ENCODE measurements around the gene RFX8.
"Not testable (repeated sequence)": the region's sequence is repeated elsewhere in the genome, so short reads cannot be mapped to it uniquely, and the experiment has no call there.

The RFX8 gene

DNA sequence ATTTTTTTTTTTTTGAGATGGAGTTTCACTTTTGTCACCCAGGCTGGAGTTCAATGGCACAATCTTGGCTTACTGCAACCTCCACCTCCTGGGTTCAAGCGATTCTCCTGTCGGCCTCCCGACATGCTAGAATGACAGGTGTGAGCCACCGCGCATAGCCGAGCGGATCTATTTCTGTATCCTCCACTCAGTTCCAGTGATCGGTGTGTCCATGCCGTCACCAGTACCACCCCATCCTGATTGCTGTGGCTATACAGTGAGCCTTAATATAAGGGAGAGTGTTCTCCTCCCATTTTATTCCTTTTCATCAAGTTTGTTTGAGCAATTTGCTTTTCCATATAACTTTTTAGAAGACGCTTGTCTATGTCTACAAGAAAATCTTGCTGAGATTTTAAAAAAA, 35.2 kb downstream of the RFX8 start:
- no peak overlapping the region for H3K4me3 Mint-ChIP-seq
- no peaks in the 10 kb centered on the region for H3K36me3 Mint-ChIP-seq (ENCODE audit: low read depth)
- peaks cover 5% of the 10 kb centered on the region for H3K9me3 Mint-ChIP-seq
- H3K27me3 Mint-ChIP-seq, result no peaks in the 10 kb centered on the region
- no peak overlapping the region for H3K27ac Mint-ChIP-seq
- H3K4me1 Mint-ChIP-seq (ENCODE audit: low read depth), result peaks cover 19% of the 10 kb centered on the region

DNA sequence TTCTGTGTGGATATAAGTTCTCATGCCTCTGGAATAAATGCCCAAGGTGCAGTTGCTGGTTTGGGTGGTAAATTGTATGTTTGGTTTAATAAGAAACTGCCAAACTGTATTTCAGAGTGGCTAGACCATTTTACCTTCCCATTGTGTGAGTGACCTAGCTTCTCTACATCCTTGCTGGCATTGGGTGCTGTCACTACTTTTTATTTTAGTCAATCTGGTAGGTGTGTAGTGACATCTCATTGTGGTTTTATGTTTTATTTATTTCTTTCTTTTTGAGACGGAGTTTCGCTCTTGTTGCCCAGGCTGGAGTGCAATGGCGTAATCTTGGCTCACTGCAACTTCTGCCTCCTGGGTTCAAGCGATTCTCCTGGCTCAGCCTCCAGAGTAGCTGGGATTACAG, 36.4 kb downstream of the RFX8 start:
- H3K4me1 Mint-ChIP-seq (ENCODE audit: low read depth), result peaks cover 19% of the 10 kb centered on the region
- not testable (repeated sequence) for H3K27me3 Mint-ChIP-seq; H3K27ac Mint-ChIP-seq; H3K9me3 Mint-ChIP-seq; H3K36me3 Mint-ChIP-seq (ENCODE audit: low read depth); H3K4me3 Mint-ChIP-seq

DNA sequence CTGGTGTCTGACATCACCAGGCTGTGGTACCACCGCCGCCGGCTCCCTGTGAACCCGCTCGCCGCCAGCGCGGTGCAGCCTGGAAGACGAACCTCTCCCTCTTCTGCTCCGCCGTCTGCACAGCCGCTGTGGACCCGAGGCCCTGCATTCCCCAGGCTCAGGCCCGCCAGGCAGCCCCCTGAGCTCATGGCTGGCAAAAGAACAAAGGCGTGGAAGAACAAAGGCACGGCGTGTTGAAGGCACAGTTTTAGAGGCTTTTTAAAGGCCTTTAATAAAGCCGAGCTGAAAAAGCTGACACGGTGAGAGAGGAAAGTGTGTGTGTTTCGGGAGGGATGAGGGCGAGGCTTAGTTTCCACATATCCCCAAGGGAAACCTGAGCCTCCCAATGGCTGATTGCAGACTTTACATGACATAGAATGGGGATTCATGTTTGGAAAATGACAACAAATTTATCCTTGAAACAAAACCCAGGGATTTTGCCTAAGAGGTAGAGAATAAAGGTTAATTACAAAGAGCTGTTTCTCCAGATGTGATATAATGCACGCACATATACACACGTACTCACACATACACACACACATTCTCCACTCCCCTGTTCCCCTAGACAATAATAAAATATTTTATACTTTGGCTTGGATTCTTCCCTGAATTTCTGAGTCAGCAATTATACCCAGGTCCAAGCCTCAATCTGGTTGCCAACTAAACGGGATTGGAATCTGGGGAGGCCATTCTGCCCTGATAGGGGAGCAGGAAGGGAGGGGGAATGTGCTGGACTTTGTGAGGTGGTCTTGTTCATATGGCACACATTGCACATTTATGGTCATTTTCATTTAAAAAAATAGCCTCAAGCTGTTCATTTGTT, 39.7 kb downstream of the RFX8 start:
- H3K27me3 Mint-ChIP-seq, result no peaks in the 10 kb centered on the region
- H3K9me3 Mint-ChIP-seq, result no peaks in the 10 kb centered on the region
- no peak overlapping the region for H3K4me3 Mint-ChIP-seq
- no peaks in the 10 kb centered on the region for H3K36me3 Mint-ChIP-seq (ENCODE audit: low read depth)
- no peak overlapping the region for H3K27ac Mint-ChIP-seq
- H3K4me1 Mint-ChIP-seq (ENCODE audit: low read depth), result no peaks in the 10 kb centered on the region

DNA sequence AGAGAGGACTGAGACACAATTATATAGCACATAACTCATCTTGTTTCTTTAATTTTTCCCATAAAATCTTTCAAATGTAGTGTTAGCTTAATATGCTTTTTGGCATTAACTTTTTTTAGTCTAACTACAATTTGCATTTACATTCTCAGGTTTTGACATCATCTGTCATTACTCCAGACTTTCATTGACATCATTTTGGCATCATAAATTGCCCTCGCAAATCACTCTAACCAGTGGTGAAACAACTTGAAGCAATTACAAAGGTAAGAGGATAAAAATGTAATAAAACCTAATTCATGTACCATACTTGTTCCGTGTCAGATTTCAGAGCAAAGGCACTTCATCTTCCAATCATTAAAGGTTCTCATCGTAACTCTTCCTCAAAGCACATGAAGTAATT, 41.4 kb downstream of the RFX8 start:
- H3K27ac Mint-ChIP-seq, result no peak overlapping the region
- H3K4me1 Mint-ChIP-seq (ENCODE audit: low read depth), result no peaks in the 10 kb centered on the region
- H3K36me3 Mint-ChIP-seq (ENCODE audit: low read depth), result no peaks in the 10 kb centered on the region
- no peak overlapping the region for H3K4me3 Mint-ChIP-seq
- no peaks in the 10 kb centered on the region for H3K9me3 Mint-ChIP-seq
- no peaks in the 10 kb centered on the region for H3K27me3 Mint-ChIP-seq

DNA sequence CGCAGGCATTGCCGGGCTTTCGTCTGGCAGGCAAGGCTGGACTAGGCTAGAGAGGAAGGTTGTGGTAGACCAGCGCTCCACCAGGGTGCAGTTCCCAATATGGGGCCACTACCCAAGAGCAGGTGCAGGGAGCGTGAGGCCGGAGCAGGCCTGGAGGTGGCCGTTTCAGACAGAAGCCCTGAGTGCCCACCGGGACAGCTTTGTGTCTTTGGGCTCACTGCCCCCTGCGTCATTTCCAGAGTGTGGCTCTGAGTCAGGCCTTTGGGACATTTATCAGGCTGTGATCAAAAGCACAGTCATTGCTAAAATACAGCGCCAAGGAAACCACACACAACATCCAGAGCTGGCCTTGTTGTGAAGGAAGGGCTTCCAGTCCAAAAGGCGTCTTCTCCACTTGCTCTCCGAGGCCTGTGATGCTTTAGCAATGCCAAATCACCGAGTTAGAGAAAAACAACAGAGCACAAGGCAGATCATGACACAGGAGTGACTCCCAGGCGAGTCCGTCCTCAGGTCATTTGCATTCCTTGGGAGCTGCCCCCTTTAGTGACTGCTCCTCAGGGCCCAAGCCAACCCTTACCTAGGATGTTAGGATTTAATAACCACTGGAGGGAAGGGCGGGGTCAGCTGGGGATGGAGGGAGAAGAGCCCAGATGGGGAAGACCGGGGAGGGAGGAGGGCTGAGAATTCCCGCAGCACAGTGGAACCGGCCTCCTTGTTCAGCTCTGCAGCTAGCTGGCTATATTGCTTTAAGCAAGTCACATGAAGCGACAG, 42.3 kb downstream of the RFX8 start:
- no peaks in the 10 kb centered on the region for H3K27me3 Mint-ChIP-seq
- no peak overlapping the region for H3K4me3 Mint-ChIP-seq
- H3K36me3 Mint-ChIP-seq (ENCODE audit: low read depth), result no peaks in the 10 kb centered on the region
- no peak overlapping the region for H3K27ac Mint-ChIP-seq
- H3K4me1 Mint-ChIP-seq (ENCODE audit: low read depth), result no peaks in the 10 kb centered on the region
- H3K9me3 Mint-ChIP-seq, result no peaks in the 10 kb centered on the region

DNA sequence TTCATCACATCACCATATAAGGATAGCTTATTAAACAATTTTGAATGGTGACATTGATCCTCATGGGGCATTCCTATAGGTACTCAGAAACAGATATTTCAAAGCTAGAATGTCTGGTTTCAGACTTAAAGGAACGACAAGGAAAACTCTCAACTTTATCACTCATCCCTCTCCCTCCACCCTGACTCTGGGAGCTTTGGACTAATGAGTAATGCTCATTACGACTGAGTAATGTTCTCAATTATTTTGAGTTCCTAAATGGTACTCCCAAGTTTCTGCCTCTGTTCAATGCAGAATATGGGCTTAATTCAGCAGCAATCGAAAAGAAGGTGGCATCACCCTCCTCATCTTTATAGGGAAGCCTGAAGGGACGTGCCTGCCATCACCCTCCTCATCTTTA, 43.4 kb downstream of the RFX8 start:
- no peak overlapping the region for H3K4me3 Mint-ChIP-seq
- H3K27ac Mint-ChIP-seq, result no peak overlapping the region

DNA sequence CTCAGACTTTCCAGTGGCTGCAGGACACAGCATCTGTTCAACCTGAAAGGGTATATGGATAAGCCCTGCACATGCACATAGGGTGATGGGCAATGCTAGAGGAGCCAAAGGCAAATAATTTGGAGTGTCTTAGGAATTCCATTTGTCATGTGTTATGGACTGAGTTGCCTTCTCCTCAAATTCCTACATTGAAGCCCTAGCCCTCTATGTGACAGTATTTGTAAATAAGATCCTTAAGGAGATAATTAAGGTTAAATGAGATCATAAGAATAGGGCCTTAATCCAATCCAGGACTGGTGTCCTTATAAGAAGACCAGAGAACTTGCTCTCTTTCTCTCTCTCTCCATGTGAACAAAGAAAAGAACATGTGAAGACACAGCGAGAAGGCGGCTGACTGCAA, 44.8 kb downstream of the RFX8 start:
- Mint-ChIP-seq H3K36me3 (ENCODE audit: low read depth) (no peaks in the 10 kb centered on the region), H3K9me3 (no peaks in the 10 kb centered on the region), H3K27ac (no peak overlapping the region), H3K27me3 (no peaks in the 10 kb centered on the region), H3K4me3 (no peak overlapping the region), H3K4me1 (ENCODE audit: low read depth) (no peaks in the 10 kb centered on the region)

More for the DNA sequence above, 43.4 kb downstream of the RFX8 start:
- Mint-ChIP-seq H3K36me3 (ENCODE audit: low read depth) (no peaks in the 10 kb centered on the region), H3K9me3 (no peaks in the 10 kb centered on the region), H3K4me1 (ENCODE audit: low read depth) (no peaks in the 10 kb centered on the region), H3K27me3 (no peaks in the 10 kb centered on the region)

DNA sequence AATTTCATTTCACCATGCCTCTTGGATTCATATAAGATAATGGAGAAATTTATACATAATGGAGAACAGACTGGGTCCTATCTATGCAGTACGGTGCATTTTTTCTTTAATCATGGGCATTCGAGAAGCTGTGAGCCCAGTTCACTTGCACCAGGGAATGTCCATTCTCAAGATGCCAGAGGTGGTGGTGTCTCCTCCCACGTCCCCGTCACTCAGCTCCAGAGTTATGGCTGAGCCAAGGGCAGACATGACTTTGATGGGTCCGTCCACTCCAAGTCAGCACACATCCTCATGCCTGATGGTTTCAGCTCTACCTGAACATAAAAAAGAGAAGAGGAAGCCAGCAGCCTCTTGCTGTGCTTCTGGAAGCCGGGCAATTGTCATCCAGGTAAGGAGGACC, 45.5 kb downstream of the RFX8 start:
- no peaks in the 10 kb centered on the region for H3K4me1 Mint-ChIP-seq (ENCODE audit: low read depth)
- no peaks in the 10 kb centered on the region for H3K36me3 Mint-ChIP-seq (ENCODE audit: low read depth)
- no peaks in the 10 kb centered on the region for H3K27me3 Mint-ChIP-seq
- no peaks in the 10 kb centered on the region for H3K9me3 Mint-ChIP-seq
- no peak overlapping the region for H3K27ac Mint-ChIP-seq
- H3K4me3 Mint-ChIP-seq, result no peak overlapping the region

DNA sequence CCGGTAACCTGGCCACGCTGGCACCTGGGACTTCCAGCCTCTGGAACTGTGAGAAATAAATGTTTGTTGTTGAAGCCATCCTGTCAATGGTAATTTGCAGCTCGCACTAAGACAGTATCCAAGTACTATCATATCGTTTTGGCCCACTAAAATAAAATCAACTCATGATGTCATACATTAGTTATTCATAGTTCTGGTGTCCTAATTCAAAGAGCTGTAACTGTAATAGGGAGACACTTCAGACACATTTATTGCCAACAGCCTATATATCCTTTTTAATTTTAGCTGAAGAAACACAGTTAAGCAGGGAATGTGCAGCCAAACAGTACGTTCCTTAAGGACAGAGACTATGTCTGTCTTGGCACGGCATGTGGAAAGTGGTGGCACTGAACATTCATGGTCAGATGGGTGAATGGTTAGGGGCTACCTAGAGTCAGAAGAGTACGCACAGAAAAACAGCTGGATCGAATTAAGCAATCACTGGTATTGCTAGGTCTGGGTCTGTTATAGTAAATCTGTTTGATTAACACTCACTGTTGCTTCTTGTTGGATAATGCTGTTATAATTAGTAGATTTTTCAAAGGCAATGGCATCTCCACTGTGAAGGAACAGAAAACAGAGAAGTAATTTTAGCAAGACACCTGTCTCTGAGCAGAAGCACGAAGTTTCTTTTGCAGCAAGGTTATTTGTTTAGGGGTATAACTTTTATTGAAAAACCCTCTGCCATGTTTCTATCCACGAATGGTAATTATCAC, 46.3 kb downstream of the RFX8 start:
- Mint-ChIP-seq H3K27me3 (no peaks in the 10 kb centered on the region), H3K4me1 (ENCODE audit: low read depth) (no peaks in the 10 kb centered on the region), H3K9me3 (no peaks in the 10 kb centered on the region), H3K36me3 (ENCODE audit: low read depth) (no peaks in the 10 kb centered on the region), H3K27ac (no peak overlapping the region), H3K4me3 (no peak overlapping the region)

DNA sequence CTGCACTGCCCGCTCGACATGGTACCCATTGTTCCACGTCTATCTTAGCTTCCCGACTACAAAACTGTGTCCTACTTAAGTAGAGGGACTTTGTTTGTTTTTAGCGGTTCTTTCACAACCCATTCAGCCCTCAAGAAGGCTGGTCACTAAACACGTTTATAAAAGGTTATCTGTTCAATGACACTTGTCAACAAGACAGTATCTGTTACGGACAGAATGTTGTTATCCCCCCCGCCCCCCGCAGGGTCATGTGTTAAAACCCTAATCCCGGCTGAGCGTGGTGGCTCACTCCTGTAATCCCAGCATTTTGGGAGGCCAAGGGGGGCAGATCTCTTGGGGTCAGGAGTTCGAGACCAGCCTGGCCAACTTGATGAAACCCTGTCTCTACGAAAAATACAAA, 47.2 kb downstream of the RFX8 start:
- Mint-ChIP-seq H3K36me3 (ENCODE audit: low read depth) (no peaks in the 10 kb centered on the region), H3K4me1 (ENCODE audit: low read depth) (no peaks in the 10 kb centered on the region), H3K4me3 (no peak overlapping the region), H3K27me3 (no peaks in the 10 kb centered on the region), H3K27ac (no peak overlapping the region), H3K9me3 (no peaks in the 10 kb centered on the region)

DNA sequence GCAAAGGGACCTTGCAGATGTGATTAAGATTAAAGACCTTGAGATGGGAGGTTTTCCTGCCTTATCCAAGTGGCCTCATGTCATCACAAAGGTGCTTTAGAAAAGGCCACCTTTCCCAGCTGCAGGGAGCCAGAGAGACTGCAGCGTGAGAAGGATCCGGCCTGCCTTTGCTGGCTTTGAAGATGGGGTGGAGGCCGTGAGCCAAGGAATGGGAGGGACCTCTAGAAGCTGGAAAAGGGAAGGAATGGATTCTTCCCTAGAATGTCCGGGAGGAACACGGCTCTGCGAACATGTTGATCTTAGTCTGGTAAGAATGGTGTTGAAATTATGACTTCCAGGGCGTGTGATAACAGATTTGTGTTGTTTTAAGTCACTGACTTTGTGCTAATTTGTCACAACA, 47.7 kb downstream of the RFX8 start:
- Mint-ChIP-seq H3K9me3 (no peaks in the 10 kb centered on the region), H3K4me1 (ENCODE audit: low read depth) (no peaks in the 10 kb centered on the region), H3K4me3 (no peak overlapping the region), H3K36me3 (ENCODE audit: low read depth) (no peaks in the 10 kb centered on the region), H3K27ac (no peak overlapping the region), H3K27me3 (no peaks in the 10 kb centered on the region)

DNA sequence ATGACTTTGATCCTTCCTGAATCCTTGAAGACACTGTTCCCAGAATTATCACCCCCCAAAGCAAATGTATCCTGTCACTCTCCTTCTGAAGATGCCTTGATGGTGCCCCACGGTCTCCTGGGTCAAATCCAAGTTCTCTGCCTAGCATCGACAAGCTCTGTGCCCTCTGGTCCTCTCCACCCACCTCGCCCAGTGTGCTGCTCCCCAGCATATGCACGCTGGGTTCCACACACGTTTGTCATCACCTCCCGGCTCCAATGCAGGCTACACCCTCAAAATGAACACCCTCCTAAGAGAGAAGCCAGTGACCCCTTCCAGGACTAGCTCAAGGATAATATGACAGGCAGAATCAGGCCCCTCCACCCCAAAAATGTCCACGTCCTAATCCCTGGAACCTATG, 48.1 kb downstream of the RFX8 start:
- no peaks in the 10 kb centered on the region for H3K36me3 Mint-ChIP-seq (ENCODE audit: low read depth)
- H3K27me3 Mint-ChIP-seq, result no peaks in the 10 kb centered on the region
- H3K9me3 Mint-ChIP-seq, result no peaks in the 10 kb centered on the region
- H3K4me1 Mint-ChIP-seq (ENCODE audit: low read depth), result no peaks in the 10 kb centered on the region
- no peak overlapping the region for H3K4me3 Mint-ChIP-seq
- H3K27ac Mint-ChIP-seq, result no peak overlapping the region

DNA sequence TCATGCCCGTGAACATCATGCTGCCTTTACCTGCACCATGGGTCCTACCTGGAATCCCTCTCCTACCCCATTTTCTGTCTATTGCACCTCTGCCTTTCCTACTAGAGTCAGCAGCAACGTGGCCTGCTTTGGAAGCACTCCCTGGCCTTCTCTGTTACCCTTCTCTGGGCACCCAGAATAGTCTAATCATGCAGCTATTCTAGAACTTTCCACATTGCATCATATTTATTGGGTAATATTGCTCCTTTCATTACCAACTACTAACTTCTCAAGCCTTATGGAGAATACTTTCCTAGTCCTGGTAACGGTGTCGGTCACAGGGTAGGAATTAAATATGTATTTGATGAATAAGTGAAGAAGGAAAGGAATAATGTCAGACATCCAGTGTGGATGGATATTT, 54.3 kb downstream of the RFX8 start:
- Mint-ChIP-seq H3K4me1 (ENCODE audit: low read depth) (no peaks in the 10 kb centered on the region), H3K36me3 (ENCODE audit: low read depth) (no peaks in the 10 kb centered on the region), H3K27me3 (no peaks in the 10 kb centered on the region), H3K9me3 (no peaks in the 10 kb centered on the region), H3K27ac (no peak overlapping the region), H3K4me3 (no peak overlapping the region)

DNA sequence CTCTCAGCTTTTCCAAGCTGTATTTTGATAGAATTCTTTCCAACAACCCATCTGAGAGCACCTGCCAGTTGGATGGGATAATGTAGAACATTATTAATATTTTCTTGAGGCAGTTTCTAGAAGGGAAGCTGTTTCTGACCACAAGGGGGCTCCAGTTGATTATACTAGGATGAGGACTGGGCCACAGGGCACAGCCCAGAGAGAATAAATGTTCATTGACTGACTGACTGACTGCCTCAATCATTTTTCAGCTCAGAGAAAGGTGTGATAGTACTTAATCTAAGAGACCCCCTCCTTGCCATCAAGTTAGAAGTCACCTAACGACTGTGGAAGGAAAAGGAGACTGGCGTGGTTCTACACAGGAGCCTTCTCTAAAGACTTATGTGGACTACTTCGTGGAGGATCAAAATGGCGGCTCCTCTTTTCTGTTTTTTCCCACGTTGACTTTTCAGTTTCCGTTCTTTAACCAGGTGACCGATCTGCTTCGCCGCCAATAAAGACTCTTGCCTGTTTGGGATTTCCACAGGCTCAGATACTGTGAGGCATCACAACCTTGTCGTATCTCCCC, 55.7 kb downstream of the RFX8 start:
- no peaks in the 10 kb centered on the region for H3K9me3 Mint-ChIP-seq
- no peak overlapping the region for H3K27ac Mint-ChIP-seq
- no peaks in the 10 kb centered on the region for H3K36me3 Mint-ChIP-seq (ENCODE audit: low read depth)
- no peaks in the 10 kb centered on the region for H3K4me1 Mint-ChIP-seq (ENCODE audit: low read depth)
- H3K27me3 Mint-ChIP-seq, result no peaks in the 10 kb centered on the region
- H3K4me3 Mint-ChIP-seq, result no peak overlapping the region

All from stimulated activated naive CD8-positive, alpha-beta T cell treated with anti-CD3 and anti-CD28 coated beads, Interleukin-15, Interleukin-2, amounts not matched to agents 100 ng/mL and 50 ng/mL, for 24 hours (primary cell).